Ishikawa (cell line): Measurements from ENCODE around the gene ZFAND2B.

Experiments
- CEBPB ChIP-seq: IDR thresholded peaks from 2 replicates; pipeline ENCODE4 v1.6.1; 2012
- CREB1 ChIP-seq: IDR thresholded peaks from 2 replicates; pipeline ENCODE4 v1.6.1; 2012; ENCODE audit warnings: low read depth
- EGR1 ChIP-seq: IDR thresholded peaks from 2 replicates; pipeline ENCODE4 v1.6.1; 2012
- EP300 ChIP-seq: IDR thresholded peaks from 2 replicates; pipeline ENCODE4 v1.6.1; 2012; ENCODE audit warnings: borderline replicate concordance
- FOXM1 ChIP-seq: IDR thresholded peaks from 2 replicates; pipeline ENCODE4 v1.6.1; 2012; ENCODE audit warnings: low read depth, borderline replicate concordance
- NFIC ChIP-seq: IDR thresholded peaks from 2 replicates; pipeline ENCODE4 v1.6.1; 2012
- RAD21 ChIP-seq: IDR thresholded peaks from 2 replicates; pipeline ENCODE4 v1.6.1; 2012; ENCODE audit warnings: low read depth
- TAF1 ChIP-seq: IDR thresholded peaks from 2 replicates; pipeline ENCODE4 v1.6.1; 2012; ENCODE audit warnings: low read depth, mild to moderate bottlenecking
- TCF12 ChIP-seq: IDR thresholded peaks from 2 replicates; pipeline ENCODE4 v1.6.1; 2012; ENCODE audit warnings: low read depth
- TEAD4 ChIP-seq: IDR thresholded peaks from 2 replicates; pipeline ENCODE4 v1.6.1; 2012
- YY1 ChIP-seq: IDR thresholded peaks from 2 replicates; pipeline ENCODE4 v1.6.1; 2012; ENCODE audit warnings: low read depth
- ZBTB7A ChIP-seq: IDR thresholded peaks from 2 replicates; pipeline ENCODE4 v1.6.1; 2012; ENCODE audit warnings: low read depth
- TF ChIP-seq, protein P1 (sequence below): IDR thresholded peaks from 2 replicates; pipeline ENCODE4 v1.6.1; 2012
- TF ChIP-seq, protein P2 (sequence below): IDR thresholded peaks from 2 replicates; pipeline ENCODE4 v1.6.1; 2012
- TF ChIP-seq, protein P3 (sequence below): IDR thresholded peaks from 2 replicates; pipeline ENCODE4 v1.6.1; 2012; ENCODE audit warnings: low read depth, mild to moderate bottlenecking

ZFAND2B gene

DNA sequence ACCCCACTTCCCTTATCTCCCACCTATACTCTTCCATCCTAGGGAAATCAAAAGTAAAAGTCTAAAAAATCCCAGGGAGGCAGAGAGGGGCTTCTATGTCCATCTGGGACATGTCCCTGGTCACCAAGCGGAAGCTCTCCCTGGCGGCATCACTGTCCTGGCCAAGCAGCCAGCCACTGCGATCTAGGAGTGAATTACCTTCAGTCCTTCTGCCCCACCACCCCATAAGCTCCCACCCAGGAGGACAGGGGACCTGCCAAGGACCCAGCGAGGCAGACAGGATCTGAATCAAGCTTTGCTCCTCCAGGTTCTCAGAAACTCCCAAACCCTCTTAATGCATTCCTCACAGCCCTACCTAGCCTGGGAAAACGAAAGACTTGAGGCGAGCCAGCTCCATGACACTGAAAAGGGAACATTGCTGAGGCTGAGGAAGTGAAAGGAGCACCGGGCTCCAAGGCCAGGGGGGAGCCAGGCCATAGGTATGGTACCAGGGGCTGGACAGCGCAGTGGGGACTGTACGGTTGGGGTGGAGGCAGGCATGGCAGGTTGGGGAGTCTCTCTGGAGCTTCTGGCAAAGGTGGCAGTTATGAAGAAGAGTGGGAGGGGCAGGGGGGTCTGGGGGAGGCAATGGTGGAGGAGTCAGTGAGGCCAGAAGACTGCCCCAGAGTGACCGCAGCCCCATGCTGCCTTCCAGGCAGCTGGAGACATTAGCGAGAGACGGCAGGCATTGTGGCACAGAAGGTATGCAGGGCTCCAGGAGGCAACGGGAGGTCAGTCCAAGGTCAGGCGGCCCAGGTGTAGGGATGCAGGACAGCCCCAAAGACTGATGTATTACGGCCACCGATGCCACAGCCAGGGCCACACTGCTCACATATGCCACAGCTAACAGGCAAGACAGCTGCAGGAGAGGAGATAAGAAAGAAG lies 34.1 kb upstream of the ZFAND2B start:
- TF ChIP-seq NFIC (no peak), FOXM1 (no peak), TAF1 (no peak), CREB1 (no peak), ZBTB7A (no peak), EGR1 (no peak), YY1 (no peak), EP300 (no peak), RAD21 (no peak), TEAD4 (no peak), TCF12 (no peak), CEBPB (no peak)
- TF ChIP-seq, protein P1, sequence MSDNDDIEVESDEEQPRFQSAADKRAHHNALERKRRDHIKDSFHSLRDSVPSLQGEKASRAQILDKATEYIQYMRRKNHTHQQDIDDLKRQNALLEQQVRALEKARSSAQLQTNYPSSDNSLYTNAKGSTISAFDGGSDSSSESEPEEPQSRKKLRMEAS, result no peak
- TF ChIP-seq, protein P2, sequence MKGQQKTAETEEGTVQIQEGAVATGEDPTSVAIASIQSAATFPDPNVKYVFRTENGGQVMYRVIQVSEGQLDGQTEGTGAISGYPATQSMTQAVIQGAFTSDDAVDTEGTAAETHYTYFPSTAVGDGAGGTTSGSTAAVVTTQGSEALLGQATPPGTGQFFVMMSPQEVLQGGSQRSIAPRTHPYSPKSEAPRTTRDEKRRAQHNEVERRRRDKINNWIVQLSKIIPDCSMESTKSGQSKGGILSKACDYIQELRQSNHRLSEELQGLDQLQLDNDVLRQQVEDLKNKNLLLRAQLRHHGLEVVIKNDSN, result no peak
- TF ChIP-seq, protein P3, sequence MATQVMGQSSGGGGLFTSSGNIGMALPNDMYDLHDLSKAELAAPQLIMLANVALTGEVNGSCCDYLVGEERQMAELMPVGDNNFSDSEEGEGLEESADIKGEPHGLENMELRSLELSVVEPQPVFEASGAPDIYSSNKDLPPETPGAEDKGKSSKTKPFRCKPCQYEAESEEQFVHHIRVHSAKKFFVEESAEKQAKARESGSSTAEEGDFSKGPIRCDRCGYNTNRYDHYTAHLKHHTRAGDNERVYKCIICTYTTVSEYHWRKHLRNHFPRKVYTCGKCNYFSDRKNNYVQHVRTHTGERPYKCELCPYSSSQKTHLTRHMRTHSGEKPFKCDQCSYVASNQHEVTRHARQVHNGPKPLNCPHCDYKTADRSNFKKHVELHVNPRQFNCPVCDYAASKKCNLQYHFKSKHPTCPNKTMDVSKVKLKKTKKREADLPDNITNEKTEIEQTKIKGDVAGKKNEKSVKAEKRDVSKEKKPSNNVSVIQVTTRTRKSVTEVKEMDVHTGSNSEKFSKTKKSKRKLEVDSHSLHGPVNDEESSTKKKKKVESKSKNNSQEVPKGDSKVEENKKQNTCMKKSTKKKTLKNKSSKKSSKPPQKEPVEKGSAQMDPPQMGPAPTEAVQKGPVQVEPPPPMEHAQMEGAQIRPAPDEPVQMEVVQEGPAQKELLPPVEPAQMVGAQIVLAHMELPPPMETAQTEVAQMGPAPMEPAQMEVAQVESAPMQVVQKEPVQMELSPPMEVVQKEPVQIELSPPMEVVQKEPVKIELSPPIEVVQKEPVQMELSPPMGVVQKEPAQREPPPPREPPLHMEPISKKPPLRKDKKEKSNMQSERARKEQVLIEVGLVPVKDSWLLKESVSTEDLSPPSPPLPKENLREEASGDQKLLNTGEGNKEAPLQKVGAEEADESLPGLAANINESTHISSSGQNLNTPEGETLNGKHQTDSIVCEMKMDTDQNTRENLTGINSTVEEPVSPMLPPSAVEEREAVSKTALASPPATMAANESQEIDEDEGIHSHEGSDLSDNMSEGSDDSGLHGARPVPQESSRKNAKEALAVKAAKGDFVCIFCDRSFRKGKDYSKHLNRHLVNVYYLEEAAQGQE, result no peak

DNA sequence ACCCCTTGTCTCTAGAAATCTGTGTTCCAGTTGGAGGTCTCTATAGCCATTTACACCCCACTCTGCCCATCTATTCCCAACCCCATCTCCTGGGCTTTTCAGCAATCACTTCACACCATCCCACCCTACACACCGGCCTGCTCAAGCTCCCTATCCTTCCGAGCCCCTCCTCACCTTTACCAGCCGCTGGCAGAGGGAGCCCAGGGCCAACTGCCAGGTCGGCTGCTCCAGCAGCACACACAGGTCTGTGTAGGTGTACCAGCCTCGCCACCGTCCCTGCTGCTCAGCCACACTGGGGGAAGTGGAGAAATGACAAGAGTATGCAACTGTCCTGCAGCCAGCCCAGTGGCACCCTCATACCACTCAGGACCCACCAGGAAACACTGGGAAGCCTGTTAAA lies 33.4 kb upstream of the ZFAND2B start:
- TF ChIP-seq, protein P3, result no peak
- TF ChIP-seq EGR1 (no peak), RAD21 (no peak), EP300 (no peak), FOXM1 (no peak), NFIC (no peak), CEBPB (no peak), YY1 (no peak), TAF1 (no peak), TCF12 (no peak), CREB1 (no peak), TEAD4 (no peak), ZBTB7A (no peak)
- TF ChIP-seq, protein P2, result no peak
- TF ChIP-seq, protein P1, result no peak

DNA sequence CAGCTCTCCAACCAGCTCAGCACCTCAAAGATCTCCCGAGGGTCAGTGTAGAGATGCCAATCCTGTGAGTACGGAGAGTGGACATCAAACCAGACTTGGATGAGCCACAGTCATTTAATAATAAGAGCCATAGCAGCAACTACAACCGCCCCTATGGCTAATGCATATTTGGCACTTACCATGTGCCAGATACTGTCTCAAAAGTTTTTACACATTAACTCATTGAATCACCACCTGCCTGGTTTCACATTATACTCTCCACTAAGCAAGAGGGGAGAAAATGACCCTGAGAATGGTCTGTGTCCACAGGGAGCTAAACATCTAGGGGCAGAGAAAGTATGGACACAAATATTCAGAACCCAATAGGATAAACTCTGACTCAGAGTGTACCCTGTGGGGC lies 32.4 kb upstream of the ZFAND2B start:
- TF ChIP-seq, protein P2, result no peak
- TF ChIP-seq EP300 (no peak), EGR1 (no peak), CREB1 (no peak), ZBTB7A (no peak), FOXM1 (no peak), CEBPB (no peak), RAD21 (no peak), YY1 (no peak), NFIC (no peak), TEAD4 (no peak), TCF12 (no peak), TAF1 (no peak)
- TF ChIP-seq, protein P3, result no peak
- TF ChIP-seq, protein P1, result no peak
